ENCODE data around the gene ADARB2. TPM values are rescaled to one million over a fixed set of nuclear protein-coding genes. Genes with fewer than 3 reads are reported as not detected.

The ADARB2 gene
- total RNA-seq, 4 donors from 2014 or later = 1.3 to 5.4 (median 1.8) TPM

DNA sequence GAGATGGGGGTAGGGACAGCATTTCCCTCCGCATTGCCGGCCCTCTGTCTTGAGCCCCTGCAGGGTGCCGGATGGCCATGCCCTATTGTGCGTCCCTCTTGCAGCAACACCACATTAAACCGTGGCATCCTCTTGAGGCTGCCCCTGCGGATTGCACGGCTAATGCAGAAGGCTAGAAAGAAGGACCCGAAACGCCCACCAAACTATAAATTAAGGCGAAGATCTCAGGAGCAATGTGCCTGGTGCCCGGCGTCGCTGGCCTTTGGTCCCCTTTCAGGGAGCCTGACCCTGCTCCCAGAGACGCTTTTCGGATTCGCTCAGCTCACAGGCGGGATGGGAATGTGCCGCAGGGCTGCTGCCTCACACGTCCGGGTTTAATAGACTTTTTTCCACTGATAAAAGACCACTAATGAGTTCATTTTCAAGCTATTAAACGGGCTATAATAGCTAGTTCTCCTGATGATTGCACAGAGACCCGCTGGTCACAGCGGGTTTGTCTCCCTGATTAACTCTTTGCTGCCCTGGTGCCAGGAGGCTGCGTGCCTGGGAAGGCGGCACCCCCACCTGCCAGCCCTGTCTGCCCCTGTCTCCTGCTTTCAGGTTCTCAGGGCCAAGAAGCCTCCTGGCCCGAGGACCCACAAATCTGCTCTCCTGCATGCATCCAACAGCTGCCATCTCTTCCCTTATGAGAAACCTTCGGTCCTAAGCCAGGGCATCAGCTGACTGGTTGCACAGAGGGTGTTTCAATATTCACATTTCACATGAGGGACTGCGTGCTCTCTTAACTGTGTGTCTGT lies 128.3 kb downstream of the ADARB2 start:
- no peaks in the 10 kb centered on the region for H3K36me3 ChIP-seq
- no peak for ATAC-seq
- peaks cover 84% of the 10 kb centered on the region for H3K27me3 ChIP-seq
- H3K9me3 ChIP-seq = no peaks in the 10 kb centered on the region
- no peak for TF ChIP-seq POLR2A (IDR thresholded peaks at IDR 0.05)
- no peak for TF ChIP-seq EP300 (IDR thresholded peaks at IDR 0.05)
- TF ChIP-seq CTCF (IDR thresholded peaks at IDR 0.05) = no peak
- no peak for TF ChIP-seq POLR2AphosphoS5 (IDR thresholded peaks at IDR 0.05)
- H3K4me3 ChIP-seq = no peak overlapping the region
- no peak overlapping the region for H3K27ac ChIP-seq
- H3K4me1 ChIP-seq = peaks cover 0 to 7% (median 0%) of the 10 kb centered on the region in 3 donors
- WGBS, 2 donors (ENCODE audit: low coverage in 1 of 2) = 4 to 14% methylated on average over 16 to 24 of the region's 28 CpGs

- peaks cover 0 to 7% (median 0%) of the 10 kb centered on the region in 3 donors for H3K4me1 ChIP-seq
- 30 to 71% methylated on average over 2 to 3 of the region's 3 CpGs for WGBS, 2 donors (ENCODE audit: low coverage in 1 of 2)
- H3K27me3 ChIP-seq = peaks cover 81% of the 10 kb centered on the region
- no peak overlapping the region for H3K4me3 ChIP-seq
- H3K36me3 ChIP-seq = no peaks in the 10 kb centered on the region
- ATAC-seq = no peak
- no peak overlapping the region for H3K27ac ChIP-seq
- H3K9me3 ChIP-seq = no peaks in the 10 kb centered on the region
- TF ChIP-seq CTCF (IDR thresholded peaks at IDR 0.05) (no peak), POLR2A (IDR thresholded peaks at IDR 0.05) (no peak), EP300 (IDR thresholded peaks at IDR 0.05) (no peak), POLR2AphosphoS5 (IDR thresholded peaks at IDR 0.05) (no peak)
Observed at GRCh38 chr10:1608408-1608807, 128.9 kb downstream of the ADARB2 start.

DNA sequence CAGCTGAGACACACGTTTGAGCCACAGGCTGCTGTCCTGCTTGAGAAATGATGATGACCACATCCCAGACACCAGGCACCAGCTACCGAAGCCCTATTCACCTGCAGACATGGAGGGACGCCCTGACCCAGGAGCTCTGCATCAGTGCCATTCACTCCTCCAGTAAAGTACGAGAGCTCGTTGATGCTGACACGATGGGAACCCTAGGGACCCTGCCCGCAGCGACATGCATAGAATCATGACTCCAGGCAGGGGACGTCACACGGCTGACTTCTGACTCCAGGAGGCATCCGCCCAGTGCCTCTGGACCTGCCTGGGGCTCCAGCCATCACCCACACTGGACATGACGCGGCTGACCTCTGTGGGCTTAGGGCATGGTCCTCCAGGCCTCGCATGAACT lies 129.9 kb downstream of the ADARB2 start:
- Histone ChIP-seq H3K27me3 (peaks cover 73% of the 10 kb centered on the region), H3K36me3 (no peaks in the 10 kb centered on the region), H3K9me3 (no peaks in the 10 kb centered on the region), H3K27ac (no peak overlapping the region), H3K4me1 (peaks cover 0 to 7% (median 0%) of the 10 kb centered on the region in 3 donors), H3K4me3 (no peak overlapping the region)
- no peak for TF ChIP-seq EP300 (IDR thresholded peaks at IDR 0.05)
- no peak for TF ChIP-seq CTCF (IDR thresholded peaks at IDR 0.05)
- TF ChIP-seq POLR2AphosphoS5 (IDR thresholded peaks at IDR 0.05) = no peak
- no peak for TF ChIP-seq POLR2A (IDR thresholded peaks at IDR 0.05)
- WGBS, 2 donors (ENCODE audit: low coverage in 1 of 2) = 80% methylated on average over 2 of the region's 14 CpGs; no CpG with 5 or more reads in 1 of the 2 donors
- ATAC-seq = no peak

- Histone ChIP-seq H3K27ac (no peak overlapping the region), H3K9me3 (no peaks in the 10 kb centered on the region), H3K27me3 (peaks cover 71% of the 10 kb centered on the region), H3K4me3 (no peak overlapping the region), H3K4me1 (peaks cover 0 to 7% (median 0%) of the 10 kb centered on the region in 3 donors), H3K36me3 (no peaks in the 10 kb centered on the region)
- 63 to 77% methylated on average over 5 to 10 of the region's 14 CpGs for WGBS, 2 donors (ENCODE audit: low coverage in 1 of 2)
- no peak for ATAC-seq
- no peak for TF ChIP-seq EP300 (IDR thresholded peaks at IDR 0.05)
- TF ChIP-seq CTCF (IDR thresholded peaks at IDR 0.05) = no peak
- TF ChIP-seq POLR2A (IDR thresholded peaks at IDR 0.05) = no peak
- TF ChIP-seq POLR2AphosphoS5 (IDR thresholded peaks at IDR 0.05) = no peak
Observed at GRCh38 chr10:1605999-1606940, 131.1 kb downstream of the ADARB2 start.
